Stimulated activated CD8-positive, alpha-beta memory T cell treated with anti-CD3 and anti-CD28 coated beads, Interleukin-4, amount 100 ng/mL, for 24 hours (primary cell): ENCODE results near the gene TMEM175.

Experiments
- DNase-seq: peaks from one replicate; pipeline ENCODE4 v3.0.0-alpha.2; 2020; ENCODE audit warnings: low read depth

Gene TMEM175

DNA sequence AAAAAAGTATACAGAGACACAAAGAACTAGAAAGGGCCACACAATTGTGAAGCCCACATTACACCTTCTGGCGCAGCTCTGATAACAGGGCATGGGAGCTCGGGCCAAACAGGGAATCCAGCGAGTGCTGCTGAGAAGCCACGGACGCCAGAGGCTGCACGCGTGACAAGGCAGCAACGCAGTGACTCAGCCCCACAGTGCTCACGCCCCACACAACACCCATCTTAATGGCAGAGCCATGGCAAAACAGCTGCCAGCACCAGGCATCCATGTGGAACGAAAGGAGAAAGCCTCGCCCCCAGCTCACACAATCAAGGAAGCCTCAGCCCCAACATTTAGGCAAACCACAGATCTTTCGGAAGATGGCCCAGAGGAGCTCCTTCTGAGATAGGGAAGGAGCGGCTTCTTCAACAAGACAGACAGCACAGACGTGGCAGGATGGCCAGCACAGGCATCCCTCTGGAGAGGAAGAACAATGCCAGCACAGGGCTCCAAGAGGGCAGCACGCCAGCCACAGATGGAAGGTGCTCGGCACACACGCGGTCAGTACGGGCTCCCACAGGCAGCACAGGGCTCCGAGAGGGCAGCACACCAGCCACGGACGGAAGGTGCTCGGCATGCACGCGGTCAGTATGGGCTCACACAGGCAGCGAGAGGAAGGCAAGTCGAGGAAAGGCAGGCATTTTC is 33.2 kb upstream of the TMEM175 start:
- no peak for DNase-seq

DNA sequence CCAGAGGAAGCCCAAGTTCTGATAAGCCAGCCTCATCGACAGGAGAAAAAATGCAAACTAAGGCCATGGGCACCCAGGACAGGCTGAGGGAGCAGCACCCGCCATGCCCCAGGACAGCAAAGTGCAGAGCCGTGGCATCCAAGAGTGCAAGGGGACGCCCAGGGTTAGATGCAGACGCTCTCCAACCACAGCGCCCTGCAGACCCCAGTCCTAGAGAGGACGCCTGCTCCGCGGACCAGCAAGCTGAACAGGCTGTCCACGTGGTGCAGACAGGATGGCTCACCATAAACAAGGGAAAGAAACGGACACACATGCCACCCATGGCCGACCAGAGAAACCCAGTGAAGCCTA is 32.7 kb upstream of the TMEM175 start:
- DNase-seq = no peak

DNA sequence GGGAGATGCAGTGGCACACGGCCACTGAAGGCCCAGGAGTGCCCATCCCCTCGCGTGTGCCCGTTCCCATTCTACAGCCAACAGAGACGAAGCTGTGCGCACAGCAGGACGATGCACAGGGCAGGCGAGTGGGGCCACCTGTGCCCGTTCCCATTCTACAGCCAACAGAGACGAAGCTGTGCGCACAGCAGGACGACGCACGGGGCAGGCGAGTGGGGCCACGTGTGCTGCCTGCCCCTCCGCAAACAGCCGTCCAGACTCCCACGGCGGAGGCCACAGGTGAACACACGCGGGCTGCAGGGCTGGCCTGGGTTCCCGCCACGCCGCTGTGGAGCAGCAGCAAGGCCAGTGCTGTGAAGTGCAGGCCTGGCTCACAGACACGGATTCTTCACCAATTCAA is 32.2 kb upstream of the TMEM175 start:
- DNase-seq = no peak

DNA sequence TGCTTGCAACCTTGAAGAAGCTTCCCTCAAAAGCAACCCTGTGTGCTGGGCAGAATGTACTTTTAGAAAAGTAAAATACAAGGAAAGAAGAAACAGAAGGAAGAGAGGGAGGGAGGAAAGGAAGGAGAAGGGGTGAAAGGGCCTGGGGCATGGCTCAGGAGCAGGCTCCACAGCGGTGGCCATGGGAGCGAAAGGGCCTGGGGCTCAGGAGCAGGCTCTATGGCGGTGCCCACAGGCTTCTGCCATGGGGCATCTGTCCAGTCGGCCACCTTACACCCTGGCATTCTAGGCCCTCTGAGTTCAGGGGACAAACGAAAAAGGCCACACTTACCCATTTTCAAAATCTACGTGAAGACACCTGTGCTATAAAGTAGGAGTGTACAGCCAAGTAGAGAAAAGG is 31.5 kb upstream of the TMEM175 start:
- DNase-seq = no peak

DNA sequence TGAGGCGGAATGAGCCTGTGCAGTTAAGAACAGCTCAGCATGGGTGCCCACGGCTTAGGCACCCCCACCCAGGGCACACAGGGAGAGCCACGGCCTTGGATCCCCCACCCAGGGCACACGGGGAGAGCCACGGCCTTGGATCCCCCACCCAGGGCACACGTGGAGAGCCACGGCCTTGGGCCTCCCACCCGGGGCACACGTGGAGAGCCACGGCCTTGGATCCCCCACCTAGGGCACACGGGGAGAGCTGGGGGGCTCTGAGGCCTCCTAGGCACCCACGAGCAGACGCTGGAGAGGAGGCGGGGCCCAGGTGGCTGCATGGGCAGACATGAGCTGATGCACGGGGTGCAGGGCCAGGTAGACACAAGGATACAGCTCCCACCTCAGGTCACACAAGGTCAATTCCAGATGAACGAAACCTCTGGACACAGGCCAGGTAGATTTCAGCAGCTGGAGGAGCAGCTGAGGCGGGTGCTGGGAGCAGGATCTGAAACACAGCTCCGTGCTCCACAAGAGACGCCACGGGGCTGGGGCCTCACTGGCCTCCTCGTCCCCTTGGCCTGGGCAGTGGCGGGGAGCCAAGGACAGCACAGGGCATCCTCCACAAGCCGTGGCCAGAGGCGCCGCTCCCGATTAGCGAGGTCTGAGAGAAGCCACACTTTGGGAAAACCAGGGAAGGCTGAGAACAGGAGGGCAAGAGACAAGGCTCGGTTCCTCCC is 30.9 kb upstream of the TMEM175 start:
- DNase-seq = no peak

DNA sequence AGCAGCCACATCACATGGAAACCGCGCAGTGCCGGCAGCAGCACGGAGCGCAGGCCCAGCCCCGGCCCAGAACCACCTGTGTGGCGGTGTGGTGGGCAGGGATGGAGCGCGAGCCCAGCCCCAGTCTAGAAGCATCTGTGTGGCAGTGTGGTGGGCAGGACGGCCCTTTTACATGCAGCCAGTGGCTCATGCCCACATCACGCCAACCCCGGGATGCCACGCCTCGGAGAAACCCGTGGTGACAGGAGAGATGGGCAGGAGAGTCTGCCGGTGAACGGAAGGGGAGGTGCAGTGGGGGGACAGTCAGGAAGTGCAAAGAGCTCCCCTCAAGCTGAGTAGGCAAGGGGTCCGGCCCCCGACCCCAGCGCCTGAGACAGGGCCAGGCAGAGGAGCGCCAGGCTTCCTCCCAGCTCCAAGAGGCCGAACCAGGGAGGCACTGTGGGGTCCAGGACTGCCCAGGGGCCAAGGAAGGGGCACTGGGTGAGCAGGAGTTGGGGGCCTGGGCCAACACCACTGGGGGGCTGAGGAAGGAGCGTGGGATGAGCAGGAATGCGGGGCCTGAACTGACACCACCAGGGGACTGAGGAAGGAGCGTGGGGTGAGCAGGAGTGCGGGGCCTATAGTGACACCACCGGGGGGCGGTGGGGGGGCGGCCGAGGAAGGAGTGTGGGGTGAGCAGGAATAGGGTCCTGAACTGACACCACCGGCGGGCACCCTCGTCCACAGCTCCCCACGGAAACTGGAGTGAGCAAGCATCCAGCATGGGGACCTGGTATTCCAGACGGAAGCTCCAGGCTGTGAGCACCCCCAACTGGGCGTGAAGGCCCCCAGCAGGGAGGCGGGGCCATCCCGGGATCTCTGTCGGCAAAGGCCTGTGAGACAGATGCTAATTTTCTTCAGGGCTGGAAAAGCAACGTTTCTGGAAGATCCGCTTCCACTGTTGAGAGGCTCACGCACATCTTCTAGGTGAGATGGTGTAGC is 28.9 kb upstream of the TMEM175 start:
- no peak for DNase-seq

DNA sequence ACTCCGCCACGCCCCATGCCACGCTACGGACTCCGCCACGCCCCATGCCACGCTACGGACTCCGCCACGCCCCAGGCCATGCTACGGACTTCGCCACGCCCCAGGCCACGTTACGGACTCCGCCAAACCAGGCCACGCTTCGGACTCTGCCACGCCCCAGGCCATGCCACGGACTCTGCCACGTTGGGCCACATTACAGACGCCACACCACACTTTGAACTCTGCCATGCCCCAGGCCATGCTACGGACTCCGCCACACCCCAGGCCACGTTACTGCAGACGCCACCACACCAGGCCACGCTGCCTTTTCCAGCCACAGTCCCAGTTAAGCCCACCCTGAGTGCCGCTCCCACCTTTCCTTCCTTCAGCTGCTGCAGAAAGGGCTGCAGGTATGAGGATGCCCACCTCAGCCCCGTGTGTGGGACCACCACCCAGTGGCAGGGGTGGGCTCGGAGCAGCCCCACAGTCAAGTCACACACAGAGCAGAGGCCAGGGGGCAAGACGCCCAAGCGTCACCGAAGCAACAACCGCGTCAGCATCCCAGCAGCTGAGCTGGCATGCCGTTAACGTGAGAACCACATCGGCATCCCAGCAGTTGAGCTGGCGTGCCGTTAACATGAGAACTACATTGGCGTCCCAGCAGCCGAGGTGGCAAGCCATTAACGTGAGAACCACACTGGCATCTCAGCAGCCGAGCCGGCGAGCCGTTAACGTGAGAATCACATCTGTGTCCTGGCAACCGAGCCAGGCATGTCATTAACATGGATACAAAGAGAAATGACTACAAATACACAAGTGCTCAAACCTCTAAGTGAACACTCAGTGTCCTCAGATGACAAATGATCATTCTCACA is 26.5 kb upstream of the TMEM175 start:
- no peak for DNase-seq

DNA sequence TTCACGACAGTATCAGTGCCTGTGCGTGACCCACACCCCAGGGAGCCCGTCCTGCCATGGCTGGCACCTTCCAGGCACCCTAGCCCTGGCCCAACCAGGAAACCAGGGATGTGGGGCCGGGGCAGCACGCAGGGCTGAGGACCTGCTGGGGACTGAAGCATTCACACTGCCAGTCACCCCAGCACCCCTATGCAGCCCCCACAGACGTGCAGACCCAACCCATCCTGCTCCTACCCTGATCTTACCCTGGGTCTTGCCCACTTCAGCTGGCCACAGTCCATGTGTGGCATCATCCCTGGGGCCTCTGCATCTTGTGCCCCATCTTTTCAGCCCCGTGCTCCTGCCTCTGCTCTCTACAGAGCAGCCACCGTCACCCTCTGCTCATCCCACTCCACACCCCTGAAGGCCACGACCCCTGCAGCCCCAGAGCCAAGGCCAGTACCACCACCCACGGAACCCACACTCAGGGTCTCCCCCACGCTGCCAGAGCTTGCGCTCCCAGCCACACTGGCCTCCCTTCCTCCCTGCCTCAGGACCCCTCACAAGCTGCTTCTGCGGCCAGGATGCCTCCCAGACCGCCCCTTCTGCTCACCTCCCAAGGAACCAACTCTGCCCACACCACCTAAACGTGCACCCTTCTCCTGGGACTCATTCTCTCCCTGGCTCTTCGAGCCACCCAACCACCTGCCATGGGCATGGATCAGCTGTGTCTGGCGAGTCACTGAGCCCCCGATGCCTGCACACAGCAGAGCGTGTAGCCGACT is 25.7 kb upstream of the TMEM175 start:
- no peak for DNase-seq

DNA sequence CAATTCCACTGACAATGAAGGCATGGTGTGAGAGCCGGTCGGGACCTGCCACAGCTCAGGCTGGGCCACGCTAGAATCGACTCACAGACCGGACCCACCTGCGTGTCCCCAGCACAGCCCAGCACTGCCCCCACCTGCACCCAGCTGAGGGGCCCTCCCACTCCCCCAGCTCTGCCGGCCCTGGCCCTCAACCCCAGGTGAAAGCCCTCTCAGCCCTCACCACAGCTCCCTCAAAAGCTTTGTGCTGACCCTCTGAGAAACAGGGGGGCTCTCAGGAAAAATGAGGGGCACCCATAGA is 25.2 kb upstream of the TMEM175 start:
- no peak for DNase-seq

DNA sequence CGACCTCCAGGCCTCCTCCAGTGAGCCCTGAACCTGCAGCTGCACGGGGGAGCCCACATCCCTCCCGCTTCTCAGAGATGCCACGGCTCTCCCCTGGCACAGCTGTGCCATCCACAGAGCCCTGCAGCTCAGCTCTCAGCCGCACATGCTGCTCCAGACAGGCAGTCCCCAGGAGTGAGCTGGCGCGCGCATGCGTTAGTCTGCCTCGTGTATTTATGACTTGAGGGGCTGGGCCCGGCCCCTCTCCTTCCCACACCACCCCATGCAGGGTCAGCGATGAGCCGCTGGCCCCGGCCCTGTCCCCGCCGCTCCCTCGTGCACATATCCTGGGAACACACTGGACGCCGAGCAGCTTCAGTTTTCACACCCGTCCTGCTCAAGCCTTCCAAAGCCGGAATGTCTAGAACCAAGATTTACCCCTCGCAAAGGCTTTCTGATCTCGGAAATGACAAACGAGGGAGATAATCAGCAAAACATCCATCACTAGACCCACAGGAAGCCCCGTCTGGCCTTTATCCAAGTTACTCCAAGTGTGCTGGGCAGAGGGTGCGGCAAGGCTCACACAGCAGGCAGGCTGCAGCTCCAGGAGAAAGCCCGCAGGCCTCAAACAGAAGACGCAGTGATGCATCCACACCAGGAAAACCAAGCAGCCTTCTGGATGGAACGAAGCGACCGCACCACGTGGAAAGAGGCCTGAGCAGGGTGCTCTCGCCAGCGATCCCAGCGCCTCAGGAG is 24.4 kb upstream of the TMEM175 start:
- no peak for DNase-seq

DNA sequence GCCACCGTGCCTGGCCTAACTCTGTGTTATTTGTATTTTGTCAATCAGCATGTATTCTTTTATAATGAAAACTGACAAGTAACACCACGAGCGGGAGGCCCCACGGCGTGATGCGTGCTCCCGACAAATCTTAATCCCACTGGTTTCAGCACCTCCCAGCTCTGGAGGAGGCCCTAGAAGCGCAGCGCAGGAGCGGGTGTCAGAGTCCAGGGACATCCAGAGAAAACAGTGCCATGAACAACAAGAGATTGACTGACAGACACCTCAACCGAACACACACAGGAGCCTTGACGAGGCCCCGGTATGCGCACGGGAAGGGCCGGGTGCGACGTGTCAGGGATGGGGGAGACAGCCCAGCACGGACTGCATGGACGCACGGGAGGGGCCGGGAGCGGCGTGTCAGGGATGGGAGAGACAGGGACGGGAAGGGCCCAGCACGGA is 23.1 kb upstream of the TMEM175 start:
- no peak for DNase-seq

DNA sequence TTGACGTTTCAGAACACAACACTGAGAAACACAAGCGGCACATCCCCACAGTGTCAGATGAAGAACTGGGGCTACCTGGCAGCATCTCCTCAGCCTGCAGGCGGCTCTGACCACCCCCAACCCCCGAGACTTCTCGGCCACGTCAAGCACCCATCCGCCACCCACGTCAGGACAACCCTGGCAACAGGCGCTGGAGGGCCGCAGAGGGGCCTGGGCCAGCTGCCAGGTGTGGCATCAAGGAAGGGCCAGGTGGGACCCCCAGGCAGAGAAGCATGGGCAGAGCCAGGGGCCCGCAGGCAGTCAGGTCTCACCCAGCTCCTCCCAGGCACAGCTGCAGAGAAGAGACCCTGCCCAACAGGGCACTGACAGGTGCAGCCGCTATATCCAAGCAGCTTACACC is 22.4 kb upstream of the TMEM175 start:
- no peak for DNase-seq

DNA sequence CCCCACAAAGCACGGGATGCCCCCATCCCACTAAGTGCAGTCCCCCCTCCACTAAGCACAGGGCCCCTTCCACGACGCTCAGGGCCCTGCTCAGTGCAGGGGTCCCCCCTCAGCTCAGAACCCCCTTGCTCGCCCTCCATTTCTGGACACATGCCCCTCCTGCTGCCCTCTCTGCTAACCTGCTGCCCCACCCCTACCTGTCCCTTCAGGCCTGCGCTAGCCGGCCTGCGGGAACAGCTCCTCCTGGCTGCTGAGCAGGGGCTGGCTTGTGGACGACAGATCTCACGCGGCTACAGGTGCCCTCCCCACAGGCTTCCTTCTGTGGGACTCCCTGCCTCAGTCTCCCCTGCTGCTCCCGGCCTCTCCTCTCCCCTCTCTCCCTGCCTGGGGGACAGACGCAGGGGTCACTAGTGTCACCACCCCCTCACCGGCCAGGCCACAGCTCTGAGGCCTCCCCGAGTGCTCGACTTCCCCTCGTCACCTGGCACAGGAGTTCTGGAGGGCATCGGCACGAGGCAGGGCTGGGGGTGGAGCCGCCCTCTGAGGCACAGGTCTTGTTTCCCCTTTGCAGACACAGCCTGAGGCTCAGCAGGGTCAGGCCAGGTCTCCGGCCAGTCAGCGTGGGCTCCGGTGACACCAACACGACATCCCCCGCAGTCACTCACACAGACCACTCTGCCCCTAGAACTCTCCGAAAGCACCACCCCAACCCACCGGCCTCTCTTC is 21.7 kb upstream of the TMEM175 start:
- DNase-seq = no peak

DNA sequence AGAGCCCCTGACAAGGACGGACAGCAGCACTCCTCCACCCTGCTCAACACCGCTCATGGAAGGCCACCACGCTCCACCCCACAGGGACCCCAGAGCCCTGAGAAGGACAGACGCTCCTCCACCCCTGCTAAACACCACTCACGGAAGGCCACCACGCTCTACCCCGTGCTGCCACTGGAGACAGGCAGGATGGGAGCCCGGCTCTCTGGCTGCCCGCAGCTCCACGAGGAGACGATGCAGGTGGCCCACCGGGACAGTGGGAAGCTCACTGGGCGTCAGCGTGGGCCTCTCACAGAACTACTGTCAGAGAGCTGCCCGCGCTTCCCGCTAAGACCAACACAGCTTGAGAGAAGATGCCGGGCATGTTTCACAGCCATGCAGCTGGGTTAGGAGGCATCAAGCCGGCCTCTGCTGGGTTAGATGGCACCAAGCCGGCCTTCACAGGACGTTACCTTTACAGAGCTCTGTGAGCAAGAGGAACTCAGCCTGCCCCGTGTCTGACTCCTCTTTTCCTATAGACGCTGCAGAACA is 21.0 kb upstream of the TMEM175 start:
- DNase-seq = no peak

DNA sequence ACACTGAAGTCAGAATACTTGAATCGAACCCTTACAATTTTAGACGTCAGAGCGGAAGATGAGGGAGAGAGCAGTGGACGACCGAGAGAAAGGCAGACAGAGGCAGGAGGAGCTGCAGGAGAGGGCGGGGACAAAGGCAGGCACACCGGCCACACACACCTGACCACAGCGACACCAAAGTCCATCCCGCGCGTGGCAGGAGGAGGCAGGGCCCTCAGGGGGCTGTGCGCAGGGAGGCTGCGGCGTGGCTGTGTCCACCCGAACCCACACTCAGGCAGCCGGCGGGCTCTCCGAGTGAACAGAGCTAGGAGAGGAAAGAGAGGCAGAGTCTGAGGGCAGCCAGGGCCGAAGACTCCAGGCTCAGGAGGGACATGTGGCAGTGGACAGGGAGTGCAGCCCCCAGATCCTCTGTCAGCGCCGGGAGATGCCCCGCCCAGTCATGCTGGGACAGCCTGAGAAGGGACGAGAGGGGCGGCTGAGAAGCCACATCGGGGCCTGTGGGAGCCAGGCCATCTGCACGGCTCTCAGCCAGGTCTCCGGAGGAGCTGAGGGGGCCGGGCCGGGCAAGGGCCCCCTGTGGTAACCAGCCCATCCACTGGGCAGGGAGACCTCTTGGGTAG is 20.3 kb upstream of the TMEM175 start:
- no peak for DNase-seq

DNA sequence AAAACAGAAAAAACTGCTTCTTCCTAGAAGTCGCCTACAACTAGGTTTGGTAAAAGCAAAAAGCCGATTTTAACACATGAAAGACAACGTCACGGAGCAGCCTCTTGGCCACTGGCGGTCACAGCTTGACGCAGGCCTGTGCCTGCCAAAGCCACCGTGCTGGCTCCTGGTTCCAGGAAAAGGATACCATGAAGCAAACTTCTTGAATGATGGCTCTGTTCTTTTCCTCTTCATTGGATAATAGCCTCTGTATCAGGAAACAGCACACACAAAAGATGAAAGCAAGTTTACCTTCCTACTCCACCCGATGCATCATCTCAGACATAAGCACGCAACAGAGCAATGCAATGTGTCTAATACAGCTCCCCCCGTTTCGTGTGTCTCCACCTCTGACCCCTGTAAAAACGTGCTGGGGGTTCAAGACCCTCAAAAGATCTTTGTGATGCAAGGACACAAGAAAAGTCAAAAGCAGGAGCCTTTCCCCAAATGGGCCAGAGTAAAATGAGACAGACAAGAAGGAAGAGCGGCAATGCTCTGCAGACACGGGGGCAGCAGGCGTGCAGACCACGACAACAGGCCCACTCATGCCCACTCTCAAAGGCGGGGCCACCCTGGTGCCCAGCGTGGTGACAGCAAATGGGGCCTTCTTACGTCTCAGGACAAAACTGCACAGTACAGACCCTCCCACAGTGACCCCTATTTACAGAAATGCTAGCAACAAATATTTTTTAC is 19.5 kb upstream of the TMEM175 start:
- DNase-seq = no peak

DNA sequence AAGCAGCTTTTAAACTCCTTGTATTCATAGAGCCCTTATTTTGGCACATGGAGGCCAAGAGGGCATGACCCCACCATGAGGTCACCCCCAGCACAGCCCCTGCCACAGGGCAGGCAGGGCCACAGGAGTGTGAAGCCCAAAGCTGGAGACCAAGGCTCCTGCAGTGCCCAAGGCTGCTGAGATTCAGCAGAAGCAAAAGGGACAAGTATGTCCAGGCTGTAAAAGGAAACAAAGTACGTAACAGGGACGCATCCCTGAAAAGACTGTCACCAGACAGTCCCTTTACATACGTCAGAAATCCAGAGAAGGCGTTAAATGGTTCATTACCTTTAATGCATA is 19.0 kb upstream of the TMEM175 start:
- no peak for DNase-seq

DNA sequence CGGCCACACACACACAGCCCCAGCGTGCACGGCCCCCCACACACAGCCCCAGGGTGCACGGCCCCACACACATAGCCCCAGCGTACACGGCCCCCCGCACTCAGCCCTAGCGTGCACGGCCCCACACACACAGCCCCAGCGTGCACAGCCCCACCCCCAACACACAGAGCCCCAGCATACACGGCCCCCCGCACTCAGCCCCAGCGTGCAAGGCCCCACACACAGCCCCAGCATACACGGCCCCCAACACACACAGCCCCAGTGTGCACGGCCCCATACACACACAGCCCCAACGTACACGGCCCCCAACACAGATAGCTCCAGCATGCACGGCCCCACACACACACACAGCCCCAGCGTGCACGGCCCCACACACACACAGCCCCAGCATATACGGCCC is 17.7 kb upstream of the TMEM175 start:
- DNase-seq = no peak

DNA sequence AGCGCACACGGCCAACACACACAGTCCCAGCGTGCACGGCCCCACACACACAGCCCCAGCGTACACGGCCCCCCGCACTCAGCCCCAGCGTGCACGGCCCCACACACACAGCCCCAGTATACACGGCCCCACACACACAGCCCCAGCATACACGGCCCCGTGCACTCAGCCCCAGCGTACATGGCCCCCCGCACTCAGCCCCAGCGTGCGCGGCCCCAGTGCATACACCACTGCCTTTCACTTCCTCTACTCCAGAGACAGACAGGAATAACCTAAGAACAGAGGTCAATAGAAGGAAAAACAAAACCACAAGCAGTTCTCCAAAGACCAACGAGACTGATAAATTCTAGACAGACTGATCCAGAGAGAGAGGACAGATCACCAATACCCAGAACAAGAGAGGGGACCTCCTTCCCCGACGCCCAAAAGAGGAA is 17.2 kb upstream of the TMEM175 start:
- DNase-seq = no peak
